ENCODE measurements around the gene RAD23B. TPM values are rescaled to one million over a fixed set of nuclear protein-coding genes. Genes with fewer than 3 reads are reported as not detected.

Gene RAD23B
- total and polyA plus RNA-seq, 4 donors = 69.8 to 130 (median 97.5) TPM

GRCh38 chr9:107307331-107307730 is 24.3 kb downstream of the RAD23B start:
- Histone ChIP-seq H3K27me3 (ENCODE audit: control insufficient read depth, insufficient read depth, low read length) (no peaks in the 10 kb centered on the region), H3K27ac (ENCODE audit: low read depth, low read length) (no peak overlapping the region), H3K4me3 (ENCODE audit: low read depth, low read length) (no peak overlapping the region), H3K9me3 (ENCODE audit: control insufficient read depth, insufficient read depth, low read length) (no peaks in the 10 kb centered on the region), H3K36me3 (ENCODE audit: control insufficient read depth, insufficient read depth, low read length) (peaks cover 26% of the 10 kb centered on the region), H3K4me1 (ENCODE audit: control insufficient read depth, insufficient read depth, low read length) (no peaks in the 10 kb centered on the region)
- no peak for DNase-seq (ENCODE audit: low read depth in 4 of 6, low spot score in 6 of 6)
- no CpG with 5 or more reads among the region's 1 CpG for WGBS (ENCODE audit: insufficient coverage)

GRCh38 chr9:107308461-107308860 is 25.4 kb downstream of the RAD23B start:
- H3K4me3 ChIP-seq (ENCODE audit: low read depth, low read length) = no peak overlapping the region
- H3K36me3 ChIP-seq (ENCODE audit: control insufficient read depth, insufficient read depth, low read length) = peaks cover 31% of the 10 kb centered on the region
- no peaks in the 10 kb centered on the region for H3K9me3 ChIP-seq (ENCODE audit: control insufficient read depth, insufficient read depth, low read length)
- no peaks in the 10 kb centered on the region for H3K4me1 ChIP-seq (ENCODE audit: control insufficient read depth, insufficient read depth, low read length)
- no peak for DNase-seq (ENCODE audit: low read depth in 4 of 6, low spot score in 6 of 6)
- WGBS (ENCODE audit: insufficient coverage) = no CpG with 5 or more reads among the region's 1 CpG
- no peaks in the 10 kb centered on the region for H3K27me3 ChIP-seq (ENCODE audit: control insufficient read depth, insufficient read depth, low read length)
- H3K27ac ChIP-seq (ENCODE audit: low read depth, low read length) = no peak overlapping the region

- H3K27ac ChIP-seq (ENCODE audit: low read depth, low read length) = no peak overlapping the region
- DNase-seq (ENCODE audit: low read depth in 4 of 6, low spot score in 6 of 6) = no peak
- no peak overlapping the region for H3K4me3 ChIP-seq (ENCODE audit: low read depth, low read length)
- H3K4me1 ChIP-seq (ENCODE audit: control insufficient read depth, insufficient read depth, low read length) = no peaks in the 10 kb centered on the region
- no peaks in the 10 kb centered on the region for H3K9me3 ChIP-seq (ENCODE audit: control insufficient read depth, insufficient read depth, low read length)
- peaks cover 31% of the 10 kb centered on the region for H3K36me3 ChIP-seq (ENCODE audit: control insufficient read depth, insufficient read depth, low read length)
- WGBS (ENCODE audit: insufficient coverage) = 83% methylated on average over 2 of the region's 5 CpGs
- H3K27me3 ChIP-seq (ENCODE audit: control insufficient read depth, insufficient read depth, low read length) = no peaks in the 10 kb centered on the region
Measured at GRCh38 chr9:107309271-107309670, 26.2 kb downstream of the RAD23B start.

- H3K27me3 ChIP-seq (ENCODE audit: control insufficient read depth, insufficient read depth, low read length) = no peaks in the 10 kb centered on the region
- no peak overlapping the region for H3K27ac ChIP-seq (ENCODE audit: low read depth, low read length)
- H3K4me3 ChIP-seq (ENCODE audit: low read depth, low read length) = no peak overlapping the region
- peaks cover 16% of the 10 kb centered on the region for H3K36me3 ChIP-seq (ENCODE audit: control insufficient read depth, insufficient read depth, low read length)
- DNase-seq (ENCODE audit: low read depth in 4 of 6, low spot score in 6 of 6) = no peak
- WGBS (ENCODE audit: insufficient coverage) = 78% methylated on average over 5 of the region's 8 CpGs
- H3K9me3 ChIP-seq (ENCODE audit: control insufficient read depth, insufficient read depth, low read length) = no peaks in the 10 kb centered on the region
- no peaks in the 10 kb centered on the region for H3K4me1 ChIP-seq (ENCODE audit: control insufficient read depth, insufficient read depth, low read length)
Measured at GRCh38 chr9:107312376-107313050, 29.4 kb downstream of the RAD23B start.

GRCh38 chr9:107313555-107314096 is 30.5 kb downstream of the RAD23B start:
- no peaks in the 10 kb centered on the region for H3K9me3 ChIP-seq (ENCODE audit: control insufficient read depth, insufficient read depth, low read length)
- H3K27me3 ChIP-seq (ENCODE audit: control insufficient read depth, insufficient read depth, low read length) = no peaks in the 10 kb centered on the region
- H3K27ac ChIP-seq (ENCODE audit: low read depth, low read length) = no peak overlapping the region
- 100% methylated on average over 1 of the region's 1 CpG for WGBS (ENCODE audit: insufficient coverage)
- H3K36me3 ChIP-seq (ENCODE audit: control insufficient read depth, insufficient read depth, low read length) = peaks cover 11% of the 10 kb centered on the region
- no peak for DNase-seq (ENCODE audit: low read depth in 4 of 6, low spot score in 6 of 6)
- H3K4me1 ChIP-seq (ENCODE audit: control insufficient read depth, insufficient read depth, low read length) = no peaks in the 10 kb centered on the region
- H3K4me3 ChIP-seq (ENCODE audit: low read depth, low read length) = no peak overlapping the region

- DNase-seq (ENCODE audit: low read depth in 4 of 6, low spot score in 6 of 6) = no peak
- Histone ChIP-seq H3K9me3 (ENCODE audit: control insufficient read depth, insufficient read depth, low read length) (no peaks in the 10 kb centered on the region), H3K4me1 (ENCODE audit: control insufficient read depth, insufficient read depth, low read length) (no peaks in the 10 kb centered on the region), H3K27me3 (ENCODE audit: control insufficient read depth, insufficient read depth, low read length) (no peaks in the 10 kb centered on the region), H3K27ac (ENCODE audit: low read depth, low read length) (no peak overlapping the region), H3K4me3 (ENCODE audit: low read depth, low read length) (no peak overlapping the region), H3K36me3 (ENCODE audit: control insufficient read depth, insufficient read depth, low read length) (peaks cover 14% of the 10 kb centered on the region)
- WGBS (ENCODE audit: insufficient coverage) = no CpG with 5 or more reads among the region's 1 CpG
Measured at GRCh38 chr9:107314763-107315162, 31.7 kb downstream of the RAD23B start.

GRCh38 chr9:107316795-107317661 is 33.9 kb downstream of the RAD23B start:
- peaks cover 14% of the 10 kb centered on the region for H3K36me3 ChIP-seq (ENCODE audit: control insufficient read depth, insufficient read depth, low read length)
- H3K4me3 ChIP-seq (ENCODE audit: low read depth, low read length) = no peak overlapping the region
- no peaks in the 10 kb centered on the region for H3K9me3 ChIP-seq (ENCODE audit: control insufficient read depth, insufficient read depth, low read length)
- no peaks in the 10 kb centered on the region for H3K4me1 ChIP-seq (ENCODE audit: control insufficient read depth, insufficient read depth, low read length)
- no peaks in the 10 kb centered on the region for H3K27me3 ChIP-seq (ENCODE audit: control insufficient read depth, insufficient read depth, low read length)
- H3K27ac ChIP-seq (ENCODE audit: low read depth, low read length) = no peak overlapping the region
- WGBS (ENCODE audit: insufficient coverage) = 96% methylated on average over 5 of the region's 5 CpGs
- DNase-seq (ENCODE audit: low read depth in 4 of 6, low spot score in 6 of 6) = no peak

- DNase-seq (ENCODE audit: low read depth in 4 of 6, low spot score in 6 of 6) = no peak
- WGBS (ENCODE audit: insufficient coverage) = no CpG with 5 or more reads among the region's 5 CpGs
- H3K36me3 ChIP-seq (ENCODE audit: control insufficient read depth, insufficient read depth, low read length) = peaks cover 13% of the 10 kb centered on the region
- no peaks in the 10 kb centered on the region for H3K27me3 ChIP-seq (ENCODE audit: control insufficient read depth, insufficient read depth, low read length)
- no peaks in the 10 kb centered on the region for H3K4me1 ChIP-seq (ENCODE audit: control insufficient read depth, insufficient read depth, low read length)
- H3K9me3 ChIP-seq (ENCODE audit: control insufficient read depth, insufficient read depth, low read length) = no peaks in the 10 kb centered on the region
- no peak overlapping the region for H3K4me3 ChIP-seq (ENCODE audit: low read depth, low read length)
- no peak overlapping the region for H3K27ac ChIP-seq (ENCODE audit: low read depth, low read length)
Measured at GRCh38 chr9:107322643-107323042, 39.6 kb downstream of the RAD23B start.

GRCh38 chr9:107323836-107324585 is 40.9 kb downstream of the RAD23B start:
- DNase-seq (ENCODE audit: low read depth in 4 of 6, low spot score in 6 of 6) = no peak
- no peaks in the 10 kb centered on the region for H3K4me1 ChIP-seq (ENCODE audit: control insufficient read depth, insufficient read depth, low read length)
- H3K27ac ChIP-seq (ENCODE audit: low read depth, low read length) = no peak overlapping the region

More at GRCh38 chr9:107323836-107324585, 40.9 kb downstream of the RAD23B start:
- Histone ChIP-seq H3K36me3 (ENCODE audit: control insufficient read depth, insufficient read depth, low read length) (peaks cover 16% of the 10 kb centered on the region), H3K4me3 (ENCODE audit: low read depth, low read length) (no peak overlapping the region), H3K27me3 (ENCODE audit: control insufficient read depth, insufficient read depth, low read length) (no peaks in the 10 kb centered on the region), H3K9me3 (ENCODE audit: control insufficient read depth, insufficient read depth, low read length) (no peaks in the 10 kb centered on the region)
- no CpG with 5 or more reads among the region's 4 CpGs for WGBS (ENCODE audit: insufficient coverage)

Data from spinal cord (tissue), 10 donors.